GM13977 (cell line): Measurements from ENCODE around the gene EEFSEC.

ENCODE experiments used
- DNase-seq: peaks from one replicate; pipeline ENCODE4 v3.0.0; 2012; ENCODE audit warnings: low spot score
- in situ Hi-C: fragments of 300-500 bp; cut with MboI; formaldehyde crosslinking; loops from one replicate; pipeline ENCODE4 v1.12.0; 2022; ENCODE audit warnings: low sequenced_read_pairs, low pct_unique_long_range_greater_than_20kb, mixed read lengths, inconsistent platforms; ENCODE audit not compliant: unreplicated experiment
- TF ChIP-seq, protein P1 (sequence below): IDR thresholded peaks from 2 replicates; pipeline ENCODE4 v1.5.1; 2012; ENCODE audit warnings: mild to moderate bottlenecking, control low read depth; ENCODE audit not compliant: insufficient read depth; ENCODE audit errors: extremely low read depth, missing control alignments

EEFSEC gene

DNA sequence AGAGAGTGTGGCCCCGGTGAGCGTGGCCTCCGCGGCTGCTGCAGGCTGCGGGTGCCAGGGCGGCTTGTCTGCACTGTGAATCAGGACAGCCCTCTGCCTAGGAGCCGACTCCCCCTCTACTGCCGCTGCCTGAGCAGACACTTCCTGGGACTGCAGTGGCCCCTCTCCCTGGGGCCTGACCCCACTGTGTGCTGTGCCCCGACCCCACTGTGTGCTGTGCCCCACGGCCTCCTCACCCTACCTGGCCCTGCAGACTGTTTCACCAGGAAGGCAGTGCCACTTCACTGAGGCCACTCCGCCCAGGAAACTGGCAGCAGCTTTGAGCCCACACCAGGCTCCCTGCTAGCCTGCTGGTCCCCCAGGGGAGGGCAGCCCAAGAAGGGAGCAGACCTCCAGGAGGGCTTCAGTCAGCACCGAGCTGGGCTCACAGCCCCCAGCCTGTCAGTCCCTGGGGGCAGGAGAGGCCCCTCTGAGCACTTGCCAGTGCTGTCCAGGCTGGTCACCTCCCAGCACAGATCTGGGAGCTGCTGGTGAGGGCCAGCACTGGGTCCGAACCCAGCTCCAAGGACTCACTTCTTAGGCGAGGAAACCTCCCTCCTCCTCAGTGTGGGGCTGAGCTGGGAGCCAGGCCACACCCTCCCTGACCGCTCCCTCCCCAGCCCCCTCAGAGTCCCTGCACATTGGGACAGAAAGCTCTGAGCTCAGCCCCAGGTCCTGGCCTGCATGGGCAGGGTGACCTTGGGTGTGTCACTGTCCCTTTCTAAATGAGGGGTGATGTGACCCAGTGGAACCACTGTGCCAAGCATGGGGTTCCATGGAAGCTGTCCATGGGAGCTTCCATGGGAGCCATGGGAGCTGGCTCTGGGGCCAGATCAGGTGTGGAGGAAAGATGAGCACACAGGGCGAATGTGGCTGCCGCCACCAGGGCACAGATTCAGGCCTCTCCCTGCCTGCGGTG is 256.6 kb downstream of the EEFSEC start:
- in situ Hi-C loops, result no loop called here
- TF ChIP-seq, protein P1, sequence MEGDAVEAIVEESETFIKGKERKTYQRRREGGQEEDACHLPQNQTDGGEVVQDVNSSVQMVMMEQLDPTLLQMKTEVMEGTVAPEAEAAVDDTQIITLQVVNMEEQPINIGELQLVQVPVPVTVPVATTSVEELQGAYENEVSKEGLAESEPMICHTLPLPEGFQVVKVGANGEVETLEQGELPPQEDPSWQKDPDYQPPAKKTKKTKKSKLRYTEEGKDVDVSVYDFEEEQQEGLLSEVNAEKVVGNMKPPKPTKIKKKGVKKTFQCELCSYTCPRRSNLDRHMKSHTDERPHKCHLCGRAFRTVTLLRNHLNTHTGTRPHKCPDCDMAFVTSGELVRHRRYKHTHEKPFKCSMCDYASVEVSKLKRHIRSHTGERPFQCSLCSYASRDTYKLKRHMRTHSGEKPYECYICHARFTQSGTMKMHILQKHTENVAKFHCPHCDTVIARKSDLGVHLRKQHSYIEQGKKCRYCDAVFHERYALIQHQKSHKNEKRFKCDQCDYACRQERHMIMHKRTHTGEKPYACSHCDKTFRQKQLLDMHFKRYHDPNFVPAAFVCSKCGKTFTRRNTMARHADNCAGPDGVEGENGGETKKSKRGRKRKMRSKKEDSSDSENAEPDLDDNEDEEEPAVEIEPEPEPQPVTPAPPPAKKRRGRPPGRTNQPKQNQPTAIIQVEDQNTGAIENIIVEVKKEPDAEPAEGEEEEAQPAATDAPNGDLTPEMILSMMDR, result no peak
- DNase-seq, result no peak

- TF ChIP-seq, protein P1, result no peak
- in situ Hi-C loops, result no loop called here
- DNase-seq, result no peak
These were observed 257.6 kb downstream of the EEFSEC start for GRCh38 chr3:128410669-128411573.

- in situ Hi-C loops, result no loop called here
- TF ChIP-seq, protein P1, result no peak
- no peak for DNase-seq
These were observed 258.3 kb downstream of the EEFSEC start for GRCh38 chr3:128411574-128412064.

- in situ Hi-C loops, result no loop called here
- TF ChIP-seq, protein P1, result no peak
- no peak for DNase-seq
These were observed 259.1 kb downstream of the EEFSEC start for GRCh38 chr3:128412180-128413002.

- in situ Hi-C loops, result no loop called here
- TF ChIP-seq, protein P1, result no peak
- no peak for DNase-seq
These were observed 259.7 kb downstream of the EEFSEC start for GRCh38 chr3:128413003-128413370.
